HepG2 (cell line): ENCODE data around the gene TRAF3. TPM values are rescaled to one million over a fixed set of nuclear protein-coding genes. Genes with fewer than 3 reads are reported as not detected.

Source experiments
- ATAC-seq: fragments of 200-7000 bp; cut with Tn5 transposase; 3 replicates; pipeline ENCODE4 v1.9.1; 2020; ENCODE audit warnings: mild to moderate bottlenecking, moderate library complexity
- BruUV-seq: library from RNA; stranded (reverse); fragments of 400-500 nt; replicated peaks from 2 replicates; lab custom pipeline; 2021; lab: Mats Ljungman, UMichigan
- CTCF ChIA-PET: fragments of 300-600 bp; formaldehyde crosslinking; extraction: SDS; loops from one replicate; lab custom pipeline; 2021; ENCODE audit warnings: low total read pairs, inconsistent platforms, low intra/inter-chr PET ratio; lab: Yijun Ruan, JAX
- POLR2A ChIA-PET: fragments of 350-600 bp; sonication (Branson Sonifier 250); formaldehyde crosslinking; loops from one replicate; lab custom pipeline; 2020; ENCODE audit warnings: antibody characterized with exemption, inconsistent platforms; lab: Yijun Ruan, JAX
- DNase-seq: peaks from one replicate; pipeline ENCODE4 v3.0.0-alpha.2; 2015; ENCODE audit warnings: low spot score
- FAIRE-seq: peaks from 3 replicates; lab custom pipeline; 2011; peaks lifted over from hg19 to GRCh38; lab: Jason Lieb, UNC
- H2AFZ ChIP-seq: one replicate; pipeline ENCODE4 v1.6.1; 2011; ENCODE audit warnings: low read length, inconsistent platforms
- H3K27ac ChIP-seq: fragments of 300-600 bp; 3 replicates; pipeline ENCODE4 v1.8.0; 2011; ENCODE audit warnings: mixed run types, mild to moderate bottlenecking, mixed read lengths, low read length, inconsistent platforms; ENCODE audit not compliant: insufficient read depth; ENCODE audit errors: extremely low read length
- H3K27me3 ChIP-seq, 2 experiments: fragments of 200-600 bp in 1 of 2; 2 replicates in 1 of 2; 3 replicates in 1 of 2; pipeline versions ENCODE4 v1.6.0 to v1.8.0; 2011; ENCODE audit warnings: low read length in 2 of 2, mild to moderate bottlenecking in 2 of 2, moderate library complexity in 2 of 2, inconsistent platforms in 1 of 2; ENCODE audit not compliant: insufficient read depth in 2 of 2, control insufficient read depth in 1 of 2
- H3K36me3 ChIP-seq, 2 experiments: fragments of 200-600 bp in 1 of 2; replicated peaks in 1 of 2; 2 replicates in 1 of 2; 3 replicates in 1 of 2; pipeline versions ENCODE4 v1.5.1 to v1.8.0; 2011; ENCODE audit warnings: low read length in 2 of 2, inconsistent platforms in 1 of 2; ENCODE audit not compliant: insufficient read depth in 2 of 2, control insufficient read depth in 1 of 2
- H3K4me1 ChIP-seq: 2 replicates; pipeline ENCODE4 v1.5.1; 2012; ENCODE audit warnings: low read length, inconsistent platforms; ENCODE audit not compliant: insufficient read depth
- H3K4me2 ChIP-seq: 2 replicates; pipeline ENCODE4 v1.6.0; 2011; ENCODE audit warnings: low read depth, low read length, inconsistent platforms
- H3K4me3 ChIP-seq, 3 experiments: fragments of 200-600 bp in 1 of 3; sonication (generic), shearing (Covaris generic) in 1 of 3; replicated peaks in 1 of 3; 2 replicates each; pipeline ENCODE4 v1.5.1; 2011 to 2016; ENCODE audit warnings: low read length in 3 of 3, inconsistent platforms in 2 of 3, low read depth in 2 of 3, mild to moderate bottlenecking in 2 of 3, control low read depth in 1 of 3, mixed read lengths in 1 of 3; ENCODE audit not compliant: insufficient read depth in 1 of 3
- H3K79me2 ChIP-seq: one replicate; pipeline ENCODE4 v1.6.1; 2011; ENCODE audit warnings: low read length, inconsistent platforms; ENCODE audit not compliant: insufficient read depth
- H3K9ac ChIP-seq: 2 replicates; pipeline ENCODE4 v1.6.0; 2011; ENCODE audit warnings: mild to moderate bottlenecking, low read depth, low read length, inconsistent platforms; ENCODE audit not compliant: insufficient read depth
- H3K9me3 ChIP-seq: 2 replicates; pipeline ENCODE4 v1.5.1; 2012; ENCODE audit warnings: mild to moderate bottlenecking, low read length
- H4K20me1 ChIP-seq: 2 replicates; pipeline ENCODE4 v1.6.0; 2011; ENCODE audit warnings: inconsistent platforms, mild to moderate bottlenecking, low read length, moderate library complexity; ENCODE audit not compliant: insufficient read depth
- AGO2 ChIP-seq: fragments of 200-400 bp; formaldehyde crosslinking; optimal IDR thresholded peaks from 2 replicates; pipeline ENCODE3; 2017; ENCODE audit warnings: mild to moderate bottlenecking, low read depth, low read length, moderate library complexity
- RBM22 ChIP-seq: fragments of 200-400 bp; formaldehyde crosslinking; optimal IDR thresholded peaks from 2 replicates; pipeline ENCODE3; 2017; ENCODE audit warnings: mild to moderate bottlenecking, low read length, moderate library complexity
- ZNF44 ChIP-seq: sonication (generic); formaldehyde crosslinking; IDR thresholded peaks from 2 replicates; pipeline ENCODE4 v1.5.1; 2020; ENCODE audit warnings: mild to moderate bottlenecking, missing genetic modification reagents
- ZNF777 ChIP-seq: sonication (generic); formaldehyde crosslinking; IDR thresholded peaks from 2 replicates; pipeline ENCODE4 v1.4.0; 2020; ENCODE audit warnings: missing genetic modification reagents
- WGBS: methylation state at CpG from one replicate; pipeline ENCODE4 v1.1.6; 2017; ENCODE audit warnings: low lambda C conversion rate; 5-methylcytosine and 5-hydroxymethylcytosine counted together
- in situ Hi-C: cut with HindIII; loops from 2 replicates; pipeline ENCODE4 v1.10.0; 2017; ENCODE audit warnings: low pct_unique_long_range_greater_than_20kb; ENCODE audit not compliant: extremely low pct_ligation_motif_present
- intact Hi-C: fragments of 100-400 bp; cut with micrococcal nuclease; formaldehyde crosslinking; loops from one replicate; pipeline ENCODE4 v1.10.0; 2022; ENCODE audit not compliant: unreplicated experiment
- polyA plus RNA-seq, 8 experiments: library from polyadenylated mRNA; depleted of rRNA in 3 of 8; stranded (reverse) in 7 of 8; unstranded in 1 of 8; fragments of >200 nt; fragmentation: Illumina TruSeq in 4 of 8; extraction: Trizol in 4 of 8; gene quantifications; 2 replicates each; pipeline versions ENCODE4 v1.2.1 to v1.2.3, GENCODE V29; 2011 to 2016; ENCODE audit warnings: low read depth in 4 of 8, missing spikeins in 1 of 8, mixed read lengths in 1 of 8; ENCODE audit not compliant: insufficient read depth in 1 of 8
- total RNA-seq, 5 experiments: library from RNA; depleted of rRNA; stranded (reverse); fragments of >200 nt; fragmentation: Illumina TruSeq; extraction: Trizol; gene quantifications; 2 replicates each; pipeline ENCODE4 v1.2.3, GENCODE V29; 2016; ENCODE audit warnings: low read depth in 1 of 5

The TRAF3 gene
- total and polyA plus RNA-seq, 2 of the 13 experiments (the other 11 are each of a cell fraction or from before 2014, with no cell fraction given), result 6.9 to 12.2 TPM

DNA sequence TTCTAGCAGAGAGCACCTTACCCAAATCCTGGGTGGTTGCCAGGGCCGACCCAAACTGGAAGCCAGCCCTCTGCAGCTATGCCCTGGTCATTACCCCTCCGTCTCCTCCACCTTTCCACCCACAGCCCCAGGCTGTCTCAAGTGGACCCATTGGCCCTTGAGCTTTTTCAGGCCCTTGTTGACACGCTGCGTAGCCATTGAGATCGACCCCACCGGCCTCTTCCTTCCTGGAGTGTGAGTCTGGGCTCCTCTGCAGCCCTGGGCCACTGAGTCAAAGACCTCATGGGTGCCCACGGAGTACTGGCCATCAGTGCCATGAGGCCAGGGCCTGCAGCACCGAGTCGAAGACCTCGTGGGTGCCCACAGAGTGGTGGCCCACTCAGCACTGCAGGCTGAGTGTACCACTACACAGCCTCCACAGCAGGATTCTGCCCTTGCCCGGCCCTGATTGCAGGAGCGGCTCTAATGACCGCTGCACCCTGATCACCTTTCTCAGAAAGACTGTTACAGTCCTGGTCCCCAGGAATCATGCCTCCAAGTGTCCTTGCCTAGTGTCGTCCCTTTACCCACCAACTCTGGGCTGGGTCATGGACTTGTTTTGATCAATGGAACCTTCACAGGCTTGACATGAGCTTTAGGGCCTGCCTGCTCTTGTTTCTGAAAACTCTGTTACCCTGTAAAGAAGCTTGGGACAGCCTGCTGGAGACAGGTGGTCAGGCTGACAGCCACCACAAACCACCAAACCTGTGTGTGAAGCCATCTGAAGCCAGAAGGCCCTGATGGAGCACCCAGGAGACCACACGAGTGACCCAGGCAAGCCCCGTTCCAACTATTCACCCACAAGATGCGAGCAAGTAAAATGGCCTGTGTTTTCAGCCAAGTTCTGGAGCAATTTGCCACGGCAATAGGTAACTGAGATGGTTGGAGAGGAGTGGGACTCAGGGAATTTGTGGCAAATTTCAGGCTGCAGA lies 39.6 kb upstream of the TRAF3 start:
- Histone ChIP-seq H3K27ac (no peak overlapping the region), H3K9me3 (no peaks in the 10 kb centered on the region), H4K20me1 (no peaks in the 10 kb centered on the region), H3K4me2 (no peak overlapping the region), H2AFZ (no peak overlapping the region), H3K79me2 (no peaks in the 10 kb centered on the region), H3K27me3 (no peaks in the 10 kb centered on the region), H3K4me1 (no peaks in the 10 kb centered on the region), H3K36me3 (peaks cover 6 to 8% of the 10 kb centered on the region in 2 experiments; a peak in 1 of 5 replicates), H3K9ac (no peak overlapping the region), H3K4me3 (no peak overlapping the region)
- DNase-seq (no peak), ATAC-seq (peak; percentile 16), FAIRE-seq (no peak)
- in situ Hi-C loops, result no loop called here
- no TSS peak for BruUV-seq
- ChIA-PET POLR2A (no interaction called here), CTCF (no interaction called here)
- 93% methylated on average over 14 of the region's 18 CpGs for WGBS
- intact Hi-C loops, result no loop called here
- TF ChIP-seq RBM22 (peak; percentile 53), ZNF44 (no peak)

- H3K4me2 ChIP-seq, result no peak overlapping the region
- in situ Hi-C loops, result no loop called here
Measured at GRCh38 chr14:102738373-102739189, 38.7 kb upstream of the TRAF3 start.

More at GRCh38 chr14:102738373-102739189, 38.7 kb upstream of the TRAF3 start:
- ChIA-PET POLR2A (no interaction called here), CTCF (no interaction called here)
- H3K27ac ChIP-seq, result no peak overlapping the region
- no peaks in the 10 kb centered on the region for H3K27me3 ChIP-seq
- 100% methylated on average over 3 of the region's 11 CpGs for WGBS
- ATAC-seq (peak; percentile 13; the same call in 2 of the 3 replicates), FAIRE-seq (no peak)
- intact Hi-C loops, result no loop called here
- no peaks in the 10 kb centered on the region for H3K79me2 ChIP-seq
- H2AFZ ChIP-seq, result no peak overlapping the region
- peaks cover 3 to 8% of the 10 kb centered on the region in 2 experiments; a peak in 1 of 5 replicates for H3K36me3 ChIP-seq
- no peaks in the 10 kb centered on the region for H3K4me1 ChIP-seq
- no peaks in the 10 kb centered on the region for H4K20me1 ChIP-seq
- no TSS peak for BruUV-seq
- no peak overlapping the region for H3K4me3 ChIP-seq
- no peaks in the 10 kb centered on the region for H3K9me3 ChIP-seq
- peak; percentile 11 for TF ChIP-seq AGO2
- TF ChIP-seq ZNF777 (CRISPR knock-in tag), result no peak
- TF ChIP-seq, all 625 proteins: peak for 1
- no peak for DNase-seq
- no peak overlapping the region for H3K9ac ChIP-seq
